GM23248 (cell line): ENCODE results near the gene TMEM181.

Experiments used
- EZH2 ChIP-seq: fragments of 200-600 bp; sonication (generic); IDR thresholded peaks from 2 replicates; pipeline ENCODE4 v1.6.1; 2018; ENCODE audit warnings: antibody characterized with exemption, mild to moderate bottlenecking; ENCODE audit not compliant: insufficient read depth, poor library complexity, severe bottlenecking
- EZH2phosphoT487 ChIP-seq: fragments of 200-600 bp; sonication (generic); IDR thresholded peaks from 2 replicates; pipeline ENCODE4 v1.6.1; 2018; ENCODE audit warnings: antibody characterized with exemption, moderate library complexity, mild to moderate bottlenecking, low read depth; ENCODE audit not compliant: insufficient read depth

GRCh38 chr6:158646023-158646910, 86.4 kb downstream of the TMEM181 start:
- TF ChIP-seq EZH2 = no peak
- TF ChIP-seq EZH2phosphoT487 = no peak
